Breast epithelium (tissue), 3 donors: ENCODE results near the gene MVB12B.

ENCODE experiments used
- POLR2A ChIP-seq: fragments of 450-650 bp; IDR thresholded peaks from one replicate; pipeline ENCODE4 v1.6.1; 2016; ENCODE audit warnings: antibody characterized with exemption, mild to moderate bottlenecking, moderate library complexity
- POLR2AphosphoS5 ChIP-seq, 3 donors: sonication (generic); formaldehyde crosslinking; IDR thresholded peaks; one replicate each; pipeline ENCODE4 v1.6.1; 2017; ENCODE audit warnings: antibody characterized with exemption in 3 of 3
- TF ChIP-seq, protein P1 (sequence below), 3 donors: fragments of 450-650 bp; IDR thresholded peaks; one replicate each; pipeline ENCODE4 v1.5.1; 2016 to 2017; ENCODE audit warnings: antibody characterized with exemption in 3 of 3, mild to moderate bottlenecking in 3 of 3, moderate library complexity in 3 of 3

DNA sequence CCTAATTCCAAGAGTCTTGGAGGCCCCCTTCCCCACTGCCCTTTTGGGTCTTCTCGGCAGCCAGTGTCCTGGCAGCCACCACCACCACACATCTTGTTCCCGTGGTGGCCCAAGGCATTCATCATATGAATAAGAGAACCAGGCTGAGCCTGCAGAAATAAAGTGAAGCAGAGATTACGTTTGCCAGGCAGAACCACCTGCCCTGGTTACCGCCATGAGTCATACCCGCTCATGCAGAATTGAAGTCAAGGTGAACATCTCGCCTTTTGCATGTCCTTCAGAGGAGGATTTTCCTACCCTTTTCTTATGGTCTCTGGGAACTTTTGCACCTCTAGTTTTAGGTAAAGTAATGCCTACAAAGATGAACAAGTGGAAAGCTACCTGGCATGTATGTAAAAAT lies 167.6 kb downstream of the MVB12B start:
- TF ChIP-seq, protein P1, sequence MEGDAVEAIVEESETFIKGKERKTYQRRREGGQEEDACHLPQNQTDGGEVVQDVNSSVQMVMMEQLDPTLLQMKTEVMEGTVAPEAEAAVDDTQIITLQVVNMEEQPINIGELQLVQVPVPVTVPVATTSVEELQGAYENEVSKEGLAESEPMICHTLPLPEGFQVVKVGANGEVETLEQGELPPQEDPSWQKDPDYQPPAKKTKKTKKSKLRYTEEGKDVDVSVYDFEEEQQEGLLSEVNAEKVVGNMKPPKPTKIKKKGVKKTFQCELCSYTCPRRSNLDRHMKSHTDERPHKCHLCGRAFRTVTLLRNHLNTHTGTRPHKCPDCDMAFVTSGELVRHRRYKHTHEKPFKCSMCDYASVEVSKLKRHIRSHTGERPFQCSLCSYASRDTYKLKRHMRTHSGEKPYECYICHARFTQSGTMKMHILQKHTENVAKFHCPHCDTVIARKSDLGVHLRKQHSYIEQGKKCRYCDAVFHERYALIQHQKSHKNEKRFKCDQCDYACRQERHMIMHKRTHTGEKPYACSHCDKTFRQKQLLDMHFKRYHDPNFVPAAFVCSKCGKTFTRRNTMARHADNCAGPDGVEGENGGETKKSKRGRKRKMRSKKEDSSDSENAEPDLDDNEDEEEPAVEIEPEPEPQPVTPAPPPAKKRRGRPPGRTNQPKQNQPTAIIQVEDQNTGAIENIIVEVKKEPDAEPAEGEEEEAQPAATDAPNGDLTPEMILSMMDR (IDR thresholded peaks at IDR 0.05), result no peak
- no peak for TF ChIP-seq POLR2AphosphoS5 (IDR thresholded peaks at IDR 0.05)
- no peak for TF ChIP-seq POLR2A
